IMR-90 (cell line): ENCODE results near the gene TAF4. TPM values are rescaled to one million over a fixed set of nuclear protein-coding genes. Genes with fewer than 3 reads are reported as not detected.

Experiments
- ATAC-seq: fragments of 200-7000 bp; cut with Tn5 transposase; 2 replicates; pipeline ENCODE4 v1.9.1; 2020; ENCODE audit warnings: low read depth, mild to moderate bottlenecking, moderate library complexity
- BruUV-seq: library from RNA; stranded (reverse); fragments of 400-500 nt; replicated peaks from 2 replicates; lab custom pipeline; 2021; lab: Mats Ljungman, UMichigan
- CTCF ChIA-PET: fragments of 300-600 bp; formaldehyde crosslinking; extraction: SDS; loops from one replicate; lab custom pipeline; 2021; ENCODE audit warnings: antibody characterized with exemption; lab: Yijun Ruan, JAX
- POLR2A ChIA-PET: fragments of 300-600 bp; sonication (Branson Sonifier 250); formaldehyde crosslinking; loops from one replicate; lab custom pipeline; 2022; ENCODE audit warnings: antibody characterized with exemption; ENCODE audit not compliant: unreplicated experiment; lab: Charles Lee
- DNase-seq: peaks from one replicate; pipeline ENCODE4 v3.0.0; 2013
- H2AFZ ChIP-seq: replicated peaks from 2 replicates; pipeline ENCODE3; 2013; ENCODE audit warnings: low read length, mild to moderate bottlenecking; ENCODE audit not compliant: poor library complexity
- H2AK5ac ChIP-seq: 2 replicates; pipeline ENCODE4 v1.6.1; 2013; ENCODE audit warnings: low read depth, low read length, inconsistent platforms
- H2AK9ac ChIP-seq: replicated peaks from 2 replicates; pipeline ENCODE3; 2013; ENCODE audit warnings: mild to moderate bottlenecking, low read depth, low read length, moderate library complexity; ENCODE audit not compliant: poor library complexity
- H2BK120ac ChIP-seq: 2 replicates; pipeline ENCODE4 v1.6.1; 2013; ENCODE audit warnings: low read depth, low read length, inconsistent platforms
- H2BK15ac ChIP-seq: 3 replicates; pipeline ENCODE4 v1.6.1; 2013; ENCODE audit warnings: low read depth, low read length, inconsistent platforms
- H2BK20ac ChIP-seq: 2 replicates; pipeline ENCODE4 v1.6.1; 2013; ENCODE audit warnings: low read depth, mild to moderate bottlenecking, inconsistent platforms, low read length, moderate library complexity
- H2BK5ac ChIP-seq: 2 replicates; pipeline ENCODE4 v1.6.1; 2013; ENCODE audit warnings: mild to moderate bottlenecking, low read depth, low read length, inconsistent platforms; ENCODE audit not compliant: poor library complexity, severe bottlenecking
- H3K14ac ChIP-seq: replicated peaks from 2 replicates; pipeline ENCODE4 v1.6.1; 2013; ENCODE audit warnings: low read depth, low read length, inconsistent platforms
- H3K18ac ChIP-seq: 2 replicates; pipeline ENCODE4 v1.6.1; 2013; ENCODE audit warnings: low read depth, low read length, control low read depth
- H3K23ac ChIP-seq: 2 replicates; pipeline ENCODE4 v1.6.1; 2013; ENCODE audit warnings: low read depth, low read length, inconsistent platforms
- H3K27ac ChIP-seq: 2 replicates; pipeline ENCODE4 v1.5.1; 2013; ENCODE audit warnings: mild to moderate bottlenecking, control low read depth, low read length; ENCODE audit not compliant: insufficient read depth
- H3K27me3 ChIP-seq: 2 replicates; pipeline ENCODE4 v1.6.1; 2013; ENCODE audit warnings: low read length; ENCODE audit not compliant: control insufficient read depth, insufficient read depth
- H3K36me3 ChIP-seq: 2 replicates; pipeline ENCODE4 v1.6.1; 2013; ENCODE audit warnings: low read length, mixed read lengths; ENCODE audit not compliant: control insufficient read depth, insufficient read depth
- H3K4ac ChIP-seq: 2 replicates; pipeline ENCODE4 v1.6.1; 2013; ENCODE audit warnings: low read depth, low read length, inconsistent platforms
- H3K4me1 ChIP-seq: 2 replicates; pipeline ENCODE4 v1.6.1; 2013; ENCODE audit warnings: low read length, mixed read lengths; ENCODE audit not compliant: control insufficient read depth, insufficient read depth
- H3K4me2 ChIP-seq: 2 replicates; pipeline ENCODE4 v1.6.1; 2013; ENCODE audit warnings: low read depth, mild to moderate bottlenecking, control low read depth, low read length, moderate library complexity
- H3K4me3 ChIP-seq: 2 replicates; pipeline ENCODE4 v1.5.1; 2013; ENCODE audit warnings: low read depth, mild to moderate bottlenecking, control low read depth, low read length, moderate library complexity; ENCODE audit not compliant: insufficient read depth
- H3K56ac ChIP-seq: 2 replicates; pipeline ENCODE4 v1.6.1; 2013; ENCODE audit warnings: low read length, inconsistent platforms; ENCODE audit not compliant: insufficient read depth; ENCODE audit errors: extremely low read depth
- H3K79me1 ChIP-seq, 2 experiments: 2 replicates each; pipeline ENCODE4 v1.6.1; 2013; ENCODE audit warnings: low read length in 2 of 2, inconsistent platforms in 1 of 2, low read depth in 1 of 2
- H3K9ac ChIP-seq: 2 replicates; pipeline ENCODE4 v1.6.1; 2013; ENCODE audit warnings: low read depth, low read length, control low read depth
- H3K9me1 ChIP-seq: 2 replicates; pipeline ENCODE4 v1.6.1; 2013; ENCODE audit warnings: low read length, inconsistent platforms; ENCODE audit not compliant: insufficient read depth
- H3K9me3 ChIP-seq: 2 replicates; pipeline ENCODE4 v1.6.1; 2013; ENCODE audit warnings: low read length; ENCODE audit not compliant: control insufficient read depth, insufficient read depth
- H4K20me1 ChIP-seq: 2 replicates; pipeline ENCODE4 v1.6.1; 2013; ENCODE audit warnings: low read length, inconsistent platforms; ENCODE audit not compliant: insufficient read depth
- H4K5ac ChIP-seq: 2 replicates; pipeline ENCODE4 v1.6.1; 2013; ENCODE audit warnings: mild to moderate bottlenecking, low read depth, low read length, control low read depth
- H4K8ac ChIP-seq, 2 experiments: 2 replicates each; pipeline ENCODE4 v1.6.1; 2013; ENCODE audit warnings: low read depth in 2 of 2, low read length in 2 of 2, control low read depth in 1 of 2, inconsistent platforms in 1 of 2
- H4K91ac ChIP-seq: 2 replicates; pipeline ENCODE4 v1.6.1; 2013; ENCODE audit warnings: low read depth, low read length, inconsistent platforms; ENCODE audit not compliant: insufficient read depth
- BHLHE40 ChIP-seq: fragments of 150-350 bp; IDR thresholded peaks from 2 replicates; pipeline ENCODE4 v1.6.1; 2016; ENCODE audit warnings: mild to moderate bottlenecking, low read depth, low read length
- CHD1 ChIP-seq: IDR thresholded peaks from 2 replicates; pipeline ENCODE4 v1.6.1; 2012; ENCODE audit warnings: low read depth, low read length, improper control_type of control experiment
- ELK1 ChIP-seq: fragments of 150-350 bp; IDR thresholded peaks from 2 replicates; pipeline ENCODE4 v1.6.1; 2016; ENCODE audit warnings: low read depth, mild to moderate bottlenecking, low read length, moderate library complexity, borderline replicate concordance
- FOS ChIP-seq: fragments of 150-350 bp; IDR thresholded peaks from 2 replicates; pipeline ENCODE4 v1.6.1; 2016; ENCODE audit warnings: low read depth, low read length
- MXI1 ChIP-seq: IDR thresholded peaks from 2 replicates; pipeline ENCODE4 v1.6.1; 2012; ENCODE audit warnings: low read depth, mild to moderate bottlenecking, low read length, moderate library complexity, borderline replicate concordance
- NFE2L2 ChIP-seq: fragments of 150-350 bp; IDR thresholded peaks from 2 replicates; pipeline ENCODE4 v1.6.1; 2016; ENCODE audit warnings: low read depth, mild to moderate bottlenecking, low read length
- POLR2A ChIP-seq: IDR thresholded peaks from 2 replicates; pipeline ENCODE4 v1.6.1; 2012; ENCODE audit warnings: mild to moderate bottlenecking, low read depth, low read length
- RAD21 ChIP-seq: IDR thresholded peaks from 2 replicates; pipeline ENCODE4 v1.6.1; 2012; ENCODE audit warnings: low read length, improper control_type of control experiment
- RCOR1 ChIP-seq: IDR thresholded peaks from 2 replicates; pipeline ENCODE4 v1.6.1; 2012; ENCODE audit warnings: mild to moderate bottlenecking, low read length, improper control_type of control experiment; ENCODE audit not compliant: insufficient replicate concordance
- RFX5 ChIP-seq: IDR thresholded peaks from 2 replicates; pipeline ENCODE4 v1.8.0; 2012; ENCODE audit warnings: low read depth, mild to moderate bottlenecking, low read length, moderate library complexity
- SMC3 ChIP-seq: fragments of 150-350 bp; IDR thresholded peaks from 2 replicates; pipeline ENCODE4 v1.6.1; 2016; ENCODE audit warnings: low read depth, mild to moderate bottlenecking, antibody characterized with exemption, low read length, moderate library complexity
- WGBS, 2 experiments: methylation state at CpG; one replicate each; pipeline versions ENCODE4 v1.1.5 to v1.1.7; 2013; ENCODE audit warnings: missing lambda C conversion rate in 2 of 2; ENCODE audit not compliant: insufficient read length in 1 of 2; ENCODE audit errors: extremely low coverage in 2 of 2; 5-methylcytosine and 5-hydroxymethylcytosine counted together
- dilution Hi-C: fragments of 300-500 bp; cut with HindIII; formaldehyde crosslinking; loops from one replicate; pipeline ENCODE4 v1.14.3; 2018; ENCODE audit warnings: low sequenced_read_pairs; ENCODE audit not compliant: unreplicated experiment
- in situ Hi-C: fragments of 300-500 bp; cut with MboI; formaldehyde crosslinking; loops from 3 replicates; pipeline ENCODE4 v1.14.3; 2019; ENCODE audit warnings: low sequenced_read_pairs, inconsistent platforms, mixed read lengths
- intact Hi-C: fragments of 100-400 bp; cut with micrococcal nuclease; formaldehyde crosslinking; loops from 2 replicates; pipeline ENCODE4 v1.10.0; 2022
- polyA plus RNA-seq, 3 experiments: library from polyadenylated mRNA; depleted of rRNA; stranded (reverse); fragments of >200 nt; gene quantifications; 2 replicates each; pipeline ENCODE4 v1.2.3, GENCODE V29; 2012; ENCODE audit warnings: low replicate concordance in 1 of 3
- total RNA-seq: library from RNA; depleted of rRNA; stranded (reverse); fragments of >200 nt; gene quantifications from 2 replicates; pipeline ENCODE4 v1.2.3, GENCODE V29; 2012

TAF4 gene
- total and polyA plus RNA-seq, 2 of the 4 experiments (the other 2 are of a cell fraction), result 1.4 to 5.1 TPM

DNA sequence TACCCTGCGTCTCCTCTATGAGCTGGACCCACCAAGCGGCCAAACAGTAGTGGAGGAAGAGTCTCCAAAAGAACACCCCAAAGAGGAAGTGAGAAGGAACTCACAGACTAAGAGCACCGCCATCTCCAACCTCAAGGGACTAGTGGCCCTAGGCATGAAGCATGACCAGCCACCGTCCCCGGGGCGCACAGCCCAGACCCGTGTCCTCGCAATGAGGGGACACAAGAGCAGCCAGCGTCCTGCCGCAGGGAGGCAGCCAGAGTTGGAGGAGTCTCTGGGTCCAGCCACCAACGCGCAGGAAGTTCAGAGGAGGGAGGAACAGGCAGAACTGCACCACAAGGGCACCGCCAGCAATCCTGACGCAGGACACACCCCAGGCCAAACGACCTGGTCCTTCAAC lies 72.6 kb downstream of the TAF4 start:
- CTCF ChIA-PET, result no interaction called here
- Histone ChIP-seq H3K23ac (no peak overlapping the region), H3K9me3 (peaks cover 18% of the 10 kb centered on the region), H3K56ac (no peak overlapping the region), H3K9me1 (0 out of 2 replicates have a peak, but pooled peaks cover 4% of the 10 kb centered on the region), H3K4me1 (no peaks in the 10 kb centered on the region), H2BK15ac (no peak overlapping the region), H3K14ac (no peak overlapping the region), H4K20me1 (no peaks in the 10 kb centered on the region), H3K36me3 (peaks cover 50% of the 10 kb centered on the region), H2AK9ac (no peak overlapping the region), H4K5ac (no peak overlapping the region), H2AK5ac (no peak overlapping the region), H3K4ac (no peak overlapping the region), H4K91ac (no peak overlapping the region), H2BK5ac (no peak overlapping the region), H3K4me3 (no peak overlapping the region), H3K79me1 (peaks cover 0 to 6% of the 10 kb centered on the region in 2 experiments; a peak in 2 of 4 replicates), H2BK20ac (no peak overlapping the region), H3K9ac (no peak overlapping the region), H2BK120ac (no peak overlapping the region), H3K4me2 (no peak overlapping the region), H3K27me3 (no peaks in the 10 kb centered on the region), H3K27ac (no peak overlapping the region), H2AFZ (no peak overlapping the region), H4K8ac (no peak overlapping the region), H3K18ac (no peak overlapping the region)
- 95% methylated on average over 12 of the region's 15 CpGs; no CpG with 5 or more reads in 1 of the 2 experiments for WGBS, 2 experiments
- dilution Hi-C loops, result no loop called here
- no peak for DNase-seq
- no peak for ATAC-seq
- intact Hi-C loops, result no loop called here
- POLR2A ChIA-PET, result no interaction called here
- in situ Hi-C loops, result no loop called here
- BruUV-seq, result no TSS peak
- no peak for TF ChIP-seq RCOR1
- no peak for TF ChIP-seq POLR2A
- TF ChIP-seq NFE2L2, result no peak
- TF ChIP-seq RAD21, result no peak
- no peak for TF ChIP-seq CHD1
- no peak for TF ChIP-seq MXI1
- no peak for TF ChIP-seq FOS
- no peak for TF ChIP-seq RFX5
- TF ChIP-seq BHLHE40, result no peak
- no peak for TF ChIP-seq ELK1
- no peak for TF ChIP-seq SMC3
